GM20000 (cell line): ENCODE data around the gene RAMP3.
"Not testable (repeated sequence)": the region's sequence is repeated elsewhere in the genome, so short reads cannot be mapped to it uniquely, and the experiment has no call there.

Source experiments
- DNase-seq: peaks from one replicate; pipeline ENCODE4 v3.0.0; 2012; ENCODE audit warnings: low spot score
- CTCF ChIP-seq: IDR thresholded peaks from 2 replicates; pipeline ENCODE4 v1.5.1; 2012; ENCODE audit warnings: mild to moderate bottlenecking, control low read depth; ENCODE audit errors: extremely low read depth, missing control alignments

The RAMP3 gene

GRCh38 chr7:45199506-45199905 lies 41.9 kb downstream of the RAMP3 start:
- TF ChIP-seq CTCF, result no peak
- no peak for DNase-seq

DNA sequence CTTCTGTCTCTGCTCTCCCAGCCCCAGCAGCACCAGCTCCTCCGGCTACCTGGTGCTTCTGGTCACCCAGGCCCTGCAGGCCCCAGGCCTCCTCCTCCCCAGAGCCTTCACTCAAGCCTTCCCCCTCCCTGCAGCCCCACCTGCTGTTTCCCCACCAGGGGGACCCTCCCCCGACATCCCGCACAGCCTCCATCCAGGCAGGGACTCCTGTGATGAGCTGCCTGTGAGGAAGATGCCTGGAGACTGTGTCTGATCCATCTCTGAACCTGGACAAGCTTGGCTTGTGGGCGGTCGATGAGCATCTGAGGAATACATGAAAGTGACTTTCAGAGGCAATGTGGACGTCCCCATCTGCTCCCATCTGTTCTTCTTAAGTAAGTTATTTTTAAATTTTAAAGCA lies 45.0 kb downstream of the RAMP3 start:
- no peak for DNase-seq
- no peak for TF ChIP-seq CTCF

DNA sequence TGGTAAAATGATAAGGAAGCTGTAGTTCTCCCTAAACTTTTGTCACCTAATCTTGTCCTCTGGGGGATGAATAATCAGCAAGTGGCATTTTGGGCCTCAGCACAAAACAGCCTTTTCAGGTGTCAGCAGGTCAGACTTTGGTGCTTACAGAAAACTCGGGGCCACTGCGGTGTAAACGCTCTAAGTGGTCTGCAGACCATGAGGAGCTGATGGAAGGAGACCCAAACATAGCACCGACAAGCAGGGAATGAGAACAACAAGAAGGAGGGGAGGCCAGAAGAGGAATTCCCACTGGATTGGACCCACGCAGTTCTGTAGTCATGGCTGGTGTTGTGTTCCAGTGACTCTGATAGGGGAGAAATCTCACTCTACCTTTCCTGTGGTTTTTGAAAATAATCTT lies 45.4 kb downstream of the RAMP3 start:
- no peak for TF ChIP-seq CTCF
- DNase-seq, result no peak

GRCh38 chr7:45203459-45203858 lies 45.9 kb downstream of the RAMP3 start:
- no peak for DNase-seq

GRCh38 chr7:45203936-45204445 lies 46.4 kb downstream of the RAMP3 start:
- peak; percentile 37 for DNase-seq
- no peak for TF ChIP-seq CTCF

More at GRCh38 chr7:45203459-45203858, 45.9 kb downstream of the RAMP3 start:
- TF ChIP-seq CTCF, result no peak

GRCh38 chr7:45206266-45206665 lies 48.7 kb downstream of the RAMP3 start:
- not testable (repeated sequence) for DNase-seq

DNA sequence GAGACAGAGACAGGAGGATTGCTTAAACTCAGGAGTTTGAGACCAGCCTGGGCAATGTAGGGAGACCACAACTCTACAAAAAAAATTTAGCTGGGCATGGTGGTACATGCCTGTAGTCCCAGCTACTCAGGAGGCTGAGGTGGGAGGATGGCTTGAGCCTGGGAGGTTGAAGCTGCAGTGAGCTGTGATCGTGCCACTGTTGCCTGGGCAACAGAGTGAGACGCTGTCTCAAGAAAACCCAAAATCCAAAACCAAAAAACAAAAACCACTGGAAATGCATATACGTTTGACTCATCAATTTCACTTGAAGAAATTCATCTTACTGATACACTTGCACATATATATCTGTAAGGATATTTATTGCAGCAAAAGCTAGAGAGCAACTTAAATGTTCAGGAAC lies 52.3 kb downstream of the RAMP3 start:
- not testable (repeated sequence) for DNase-seq

DNA sequence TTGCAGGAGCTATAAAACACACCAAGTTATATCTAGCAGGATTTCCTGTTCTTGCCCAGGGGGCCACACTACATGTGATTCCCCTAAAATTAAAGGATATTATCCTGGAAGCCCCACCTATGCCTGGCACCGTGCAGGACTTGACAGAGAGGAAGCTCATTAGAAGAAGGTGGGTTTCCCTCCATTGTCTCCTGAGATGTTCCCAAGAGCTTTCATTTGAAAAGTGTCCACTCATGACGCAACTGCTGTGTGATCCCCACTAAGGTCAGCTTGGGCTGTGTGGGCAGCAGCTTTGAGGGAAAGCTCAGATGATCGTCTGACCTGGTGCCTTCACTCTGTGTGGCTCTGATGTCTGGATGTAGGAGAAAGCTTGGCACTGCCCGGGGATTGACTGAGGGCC lies 53.5 kb downstream of the RAMP3 start:
- TF ChIP-seq CTCF, result no peak
- DNase-seq, result no peak

GRCh38 chr7:45211958-45212357 lies 54.4 kb downstream of the RAMP3 start:
- no peak for DNase-seq
- TF ChIP-seq CTCF, result no peak
